H4 (cell line): Measurements from ENCODE around the gene HAX1. TPM values are rescaled to one million over a fixed set of nuclear protein-coding genes. Genes with fewer than 3 reads are reported as not detected.

Experiments used
- total RNA-seq: library from RNA; depleted of rRNA; stranded (reverse); fragments of >200 nt; shearing (Covaris generic); gene quantifications from 2 replicates; pipeline ENCODE4 v1.2.3, GENCODE V29; 2014; rRNA removed

Gene HAX1
- total RNA-seq, 1 experiment from 2014 or later = 188 TPM

Other genes with a start within 250 kb of the HAX1 start
- 0.02 TPM in 1 of 2 replicates, not detected in the other for gene NUP210L, start 117.6 kb upstream of the HAX1 start, total RNA-seq
- gene TPM3, start 80.5 kb upstream of the HAX1 start, total RNA-seq = 482 and 546 TPM in 2 replicates
- gene CFAP141, start 66.3 kb upstream of the HAX1 start, total RNA-seq = not detected in 2 replicates
- gene UBAP2L, start 51.7 kb upstream of the HAX1 start, total RNA-seq = 74.3 and 85.9 TPM in 2 replicates
- not detected in 2 replicates for gene AQP10, start 48.5 kb downstream of the HAX1 start, total RNA-seq
- gene ATP8B2, start 52.9 kb downstream of the HAX1 start, total RNA-seq = 51.1 and 61.9 TPM in 2 replicates
- gene IL6R, start 132.7 kb downstream of the HAX1 start, total RNA-seq = 6.6 and 7.3 TPM in 2 replicates
- gene TDRD10, start 229.6 kb downstream of the HAX1 start, total RNA-seq = not detected in 2 replicates
- gene SHE, start 229.8 kb downstream of the HAX1 start, total RNA-seq = not detected in 2 replicates